GM06990 (cell line): ENCODE measurements around the gene PPHLN1.
A peak's percentile ranks its signal among the peaks of the same experiment; 100 is the strongest.

Experiments
- DNase-seq: peaks from one replicate; pipeline ENCODE4 v3.0.0-alpha.2; 2011; ENCODE audit not compliant: insufficient read length; ENCODE audit errors: extremely low read depth
- H3K27me3 ChIP-seq: replicated peaks from 2 replicates; pipeline ENCODE4 v1.6.0; 2011; ENCODE audit warnings: low read length; ENCODE audit not compliant: control insufficient read depth, insufficient read depth
- H3K36me3 ChIP-seq: 2 replicates; pipeline ENCODE4 v1.5.1; 2011; ENCODE audit warnings: low read length; ENCODE audit not compliant: control insufficient read depth, insufficient read depth
- H3K4me3 ChIP-seq: replicated peaks from 2 replicates; pipeline ENCODE4 v1.5.1; 2011; ENCODE audit warnings: low read depth, mild to moderate bottlenecking, control low read depth, low read length
- TF ChIP-seq, protein P1 (sequence below): IDR thresholded peaks from 2 replicates; pipeline ENCODE4 v1.5.1; 2011; ENCODE audit warnings: low read length, control low read depth, mild to moderate bottlenecking, inconsistent platforms; ENCODE audit not compliant: insufficient read depth, poor library complexity, severe bottlenecking

PPHLN1 gene

DNA sequence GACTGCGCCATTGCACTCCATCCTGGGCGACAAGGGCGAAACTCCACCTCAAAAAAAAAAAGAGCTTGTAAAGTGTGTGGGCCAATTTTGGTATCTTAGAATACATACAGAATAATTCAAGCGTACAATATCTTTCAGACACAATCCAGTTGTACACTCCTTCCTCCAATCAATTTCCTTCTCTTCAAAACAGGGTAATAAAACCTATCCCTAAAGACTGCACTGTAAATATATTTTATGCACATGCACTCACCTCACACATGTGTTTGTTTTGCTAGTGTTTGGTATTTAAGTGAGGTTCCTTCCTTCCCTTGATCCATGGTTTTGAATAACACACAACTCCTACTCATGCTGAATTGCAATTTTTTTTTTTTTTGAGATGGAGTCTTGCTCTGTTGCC is 137.7 kb downstream of the PPHLN1 start:
- DNase-seq = no peak
- Histone ChIP-seq H3K36me3 (no peaks in the 10 kb centered on the region), H3K27me3 (no peaks in the 10 kb centered on the region), H3K4me3 (no peak overlapping the region)
- TF ChIP-seq, protein P1, sequence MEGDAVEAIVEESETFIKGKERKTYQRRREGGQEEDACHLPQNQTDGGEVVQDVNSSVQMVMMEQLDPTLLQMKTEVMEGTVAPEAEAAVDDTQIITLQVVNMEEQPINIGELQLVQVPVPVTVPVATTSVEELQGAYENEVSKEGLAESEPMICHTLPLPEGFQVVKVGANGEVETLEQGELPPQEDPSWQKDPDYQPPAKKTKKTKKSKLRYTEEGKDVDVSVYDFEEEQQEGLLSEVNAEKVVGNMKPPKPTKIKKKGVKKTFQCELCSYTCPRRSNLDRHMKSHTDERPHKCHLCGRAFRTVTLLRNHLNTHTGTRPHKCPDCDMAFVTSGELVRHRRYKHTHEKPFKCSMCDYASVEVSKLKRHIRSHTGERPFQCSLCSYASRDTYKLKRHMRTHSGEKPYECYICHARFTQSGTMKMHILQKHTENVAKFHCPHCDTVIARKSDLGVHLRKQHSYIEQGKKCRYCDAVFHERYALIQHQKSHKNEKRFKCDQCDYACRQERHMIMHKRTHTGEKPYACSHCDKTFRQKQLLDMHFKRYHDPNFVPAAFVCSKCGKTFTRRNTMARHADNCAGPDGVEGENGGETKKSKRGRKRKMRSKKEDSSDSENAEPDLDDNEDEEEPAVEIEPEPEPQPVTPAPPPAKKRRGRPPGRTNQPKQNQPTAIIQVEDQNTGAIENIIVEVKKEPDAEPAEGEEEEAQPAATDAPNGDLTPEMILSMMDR = no peak

DNA sequence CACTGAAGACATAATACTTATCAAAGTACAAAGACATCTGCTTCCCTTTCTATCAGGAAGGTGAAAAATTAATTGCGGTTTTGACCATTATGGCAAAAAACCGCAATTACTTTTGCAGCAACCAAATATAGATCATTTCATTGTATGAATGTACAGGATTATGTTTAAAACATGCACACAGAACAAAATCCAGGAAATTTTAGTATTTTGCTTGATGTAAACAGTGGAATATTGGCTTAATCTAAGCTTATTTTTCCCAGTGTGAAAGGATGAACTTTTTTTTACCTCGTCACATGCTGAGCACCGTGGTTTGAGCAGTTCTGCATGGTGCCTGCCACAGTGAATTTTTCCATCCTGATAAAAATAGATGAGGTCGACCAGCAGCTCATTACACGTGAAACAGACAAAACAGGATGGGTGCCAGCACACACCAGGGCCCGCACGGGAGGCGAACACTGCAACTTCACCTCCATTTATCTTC is 142.4 kb downstream of the PPHLN1 start:
- Histone ChIP-seq H3K27me3 (no peaks in the 10 kb centered on the region), H3K4me3 (peak overlapping the region; percentile 19; the same call in 1 of the 2 replicates), H3K36me3 (no peaks in the 10 kb centered on the region)
- TF ChIP-seq, protein P1 = no peak
- DNase-seq = peak; percentile 47

DNA sequence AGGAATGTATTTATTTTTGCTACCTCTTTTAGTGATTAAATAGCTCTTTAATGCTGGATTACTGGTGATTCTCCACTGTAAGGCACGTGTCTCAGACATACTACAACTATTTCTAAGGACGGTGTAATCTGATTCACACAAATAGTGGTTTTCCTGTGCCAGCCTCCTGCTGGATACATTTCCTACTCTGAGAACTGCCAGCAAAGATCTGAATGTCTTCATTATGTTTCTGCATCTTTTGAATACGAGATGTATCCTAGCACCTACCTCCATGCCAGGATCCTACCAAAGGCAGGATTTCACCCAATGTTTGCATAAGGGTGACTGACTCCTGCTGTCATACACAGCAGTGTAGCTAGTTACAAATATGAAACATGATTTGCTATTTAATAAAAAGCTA is 143.0 kb downstream of the PPHLN1 start:
- H3K27me3 ChIP-seq = no peaks in the 10 kb centered on the region
- TF ChIP-seq, protein P1 = no peak
- no peak for DNase-seq
- no peaks in the 10 kb centered on the region for H3K36me3 ChIP-seq
- H3K4me3 ChIP-seq = peak overlapping the region; percentile 39

DNA sequence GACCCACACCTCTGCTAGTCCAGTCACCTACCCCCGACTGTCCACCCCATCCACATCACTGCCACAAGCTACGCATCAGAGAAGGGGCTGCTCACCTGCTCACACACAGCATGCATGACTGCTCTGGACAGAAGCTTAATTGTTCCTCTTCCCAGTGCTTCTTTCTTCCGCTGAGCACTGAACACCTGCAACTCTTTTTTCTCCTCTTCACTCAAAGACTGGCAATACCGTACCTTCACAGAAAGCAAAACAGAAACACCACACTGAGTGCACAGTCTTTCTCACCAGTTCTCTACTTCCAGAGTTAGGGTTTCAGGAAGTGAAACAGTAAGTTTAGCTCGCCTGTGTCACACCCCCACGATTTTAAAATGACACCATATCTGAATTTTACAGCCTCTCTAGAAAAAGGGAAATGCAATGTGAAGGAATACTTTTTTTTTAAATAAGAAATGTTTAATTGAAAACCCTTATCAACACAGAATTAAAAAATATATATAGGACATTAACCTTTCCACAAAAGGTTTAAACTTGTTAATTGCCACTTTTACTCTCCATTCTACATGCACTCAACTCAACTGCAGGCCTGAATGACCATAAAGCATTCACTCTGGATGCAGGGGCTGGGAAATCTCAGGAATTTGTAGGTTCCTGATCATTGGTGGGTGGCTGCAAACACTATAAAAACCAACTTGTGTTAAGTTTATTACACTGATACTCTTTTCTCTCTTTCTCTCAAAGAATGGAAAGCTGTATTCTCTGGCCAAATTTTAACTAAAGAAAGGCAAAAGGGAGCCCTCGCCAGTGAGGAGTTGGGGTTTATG is 143.6 kb downstream of the PPHLN1 start:
- H3K4me3 ChIP-seq = peak overlapping the region; percentile 39; the same call in 1 of the 2 replicates
- TF ChIP-seq, protein P1 = no peak
- H3K27me3 ChIP-seq = no peaks in the 10 kb centered on the region
- DNase-seq = peak; percentile 81
- no peaks in the 10 kb centered on the region for H3K36me3 ChIP-seq

DNA sequence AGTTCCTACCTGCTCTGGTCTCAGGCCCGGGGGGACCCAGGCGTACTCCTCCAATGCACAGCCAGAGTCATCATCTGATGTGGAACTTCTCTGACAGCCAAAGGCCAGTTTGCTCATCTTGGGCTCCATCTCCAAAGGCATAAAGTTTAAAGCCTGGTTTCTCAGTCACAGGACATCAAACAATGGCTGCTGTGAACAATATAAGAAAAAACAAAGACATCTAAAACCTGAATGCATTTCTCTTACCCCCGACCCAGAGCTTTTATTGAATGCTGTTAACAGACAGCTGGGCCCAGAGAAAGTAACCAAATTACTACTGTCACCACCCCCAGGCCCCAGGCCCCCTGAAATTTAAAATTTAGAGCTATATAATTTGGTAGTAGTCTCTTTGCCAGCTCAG is 146.4 kb downstream of the PPHLN1 start:
- no peaks in the 10 kb centered on the region for H3K27me3 ChIP-seq
- H3K4me3 ChIP-seq = no peak overlapping the region
- no peaks in the 10 kb centered on the region for H3K36me3 ChIP-seq
- TF ChIP-seq, protein P1 = no peak
- no peak for DNase-seq
